ENCODE results near the gene CCDC124. TPM values are rescaled to one million over a fixed set of nuclear protein-coding genes. Genes with fewer than 3 reads are reported as not detected.

CCDC124 gene
- total and polyA plus RNA-seq, 2 of the 4 experiments (the other 2 are of a cell fraction): 30.1 to 112 TPM

DNA sequence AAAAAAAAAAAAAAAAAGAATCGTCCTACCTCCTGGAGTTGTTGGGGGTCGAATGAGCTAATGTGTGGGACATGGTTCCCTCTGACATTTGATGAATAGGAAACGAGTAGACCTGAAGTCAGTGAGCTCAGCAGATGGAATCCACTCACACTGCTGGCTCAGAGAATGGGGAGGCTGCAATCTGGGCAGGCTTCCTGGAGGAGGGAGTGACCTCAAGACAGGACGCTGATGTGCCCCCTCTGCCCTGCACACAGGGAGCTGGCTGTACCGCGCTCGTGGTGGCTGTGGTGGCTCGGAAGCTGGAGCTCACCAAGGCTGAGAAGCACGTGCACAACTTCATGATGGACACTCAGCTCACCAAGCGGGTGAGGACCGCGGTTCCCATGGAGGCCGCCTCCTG, 55.3 kb downstream of the CCDC124 start:
- Histone ChIP-seq H3K14ac (replicated peaks; ENCODE audit: low read depth, low read length) (no peak overlapping the region), H3K79me1 (ENCODE audit: low read depth in 1 of 2, low read length in 2 of 2) (no peaks in the 10 kb centered on the region), H3K18ac (ENCODE audit: low read depth, low read length) (no peak overlapping the region), H4K20me1 (ENCODE audit: insufficient read depth, low read length) (no peaks in the 10 kb centered on the region), H2AK5ac (ENCODE audit: low read depth, low read length) (no peak overlapping the region), H3K56ac (ENCODE audit: extremely low read depth, insufficient read depth, low read length) (no peak overlapping the region), H3K23ac (ENCODE audit: low read depth, low read length) (no peak overlapping the region), H3K9ac (ENCODE audit: low read depth, low read length) (no peak overlapping the region), H4K8ac (ENCODE audit: low read depth in 2 of 2, low read length in 2 of 2) (no peak overlapping the region), H3K4me2 (ENCODE audit: low read depth, low read length) (no peak overlapping the region), H2BK15ac (ENCODE audit: low read depth, low read length) (no peak overlapping the region), H3K4me3 (ENCODE audit: insufficient read depth, low read depth, low read length) (no peak overlapping the region), H3K36me3 (ENCODE audit: control insufficient read depth, insufficient read depth, low read length) (no peaks in the 10 kb centered on the region), H2BK5ac (ENCODE audit: low read depth, low read length, poor library complexity, severe bottlenecking) (no peak overlapping the region), H2AK9ac (replicated peaks; ENCODE audit: low read depth, low read length, poor library complexity) (no peak overlapping the region), H2BK120ac (ENCODE audit: low read depth, low read length) (no peak overlapping the region), H3K27ac (ENCODE audit: insufficient read depth, low read length) (no peak overlapping the region), H3K4me1 (ENCODE audit: control insufficient read depth, insufficient read depth, low read length) (no peaks in the 10 kb centered on the region), H3K9me3 (ENCODE audit: control insufficient read depth, insufficient read depth, low read length) (no peaks in the 10 kb centered on the region), H3K4ac (ENCODE audit: low read depth, low read length) (no peak overlapping the region), H3K27me3 (ENCODE audit: control insufficient read depth, insufficient read depth, low read length) (no peaks in the 10 kb centered on the region; the same call in 1 of the 2 replicates), H4K5ac (ENCODE audit: low read depth, low read length) (no peak overlapping the region), H2AFZ (replicated peaks; ENCODE audit: low read length, poor library complexity) (no peak overlapping the region), H2BK20ac (ENCODE audit: low read depth, low read length) (no peak overlapping the region), H3K9me1 (ENCODE audit: insufficient read depth, low read length) (no peaks in the 10 kb centered on the region), H4K91ac (ENCODE audit: insufficient read depth, low read depth, low read length) (no peak overlapping the region)
- WGBS, 2 experiments (ENCODE audit: extremely low coverage in 2 of 2, insufficient read length in 1 of 2): 74% methylated on average over 12 of the region's 13 CpGs; no CpG with 5 or more reads in 1 of the 2 experiments
- DNase-seq (no peak), ATAC-seq (ENCODE audit: low read depth) (no peak)
- no TSS peak for BruUV-seq (replicated peaks)
- POLR2A ChIA-PET (ENCODE audit: unreplicated experiment): interaction anchor here (0.5 kb wide), 1 partner anchor 34 kb away, joined by 3 read pairs; no protein-coding TSS in a partner anchor
- intact Hi-C loops (cut with micrococcal nuclease) (no loop called here), dilution Hi-C loops (cut with HindIII; ENCODE audit: low sequenced_read_pairs, unreplicated experiment) (no loop called here), in situ Hi-C loops (cut with MboI; ENCODE audit: low sequenced_read_pairs) (loop anchor here (5.0 kb wide), 1 partner anchor 121 kb away; no protein-coding TSS in a partner anchor)
- TF ChIP-seq NFE2L2 (IDR thresholded peaks at IDR 0.05; ENCODE audit: low read depth, low read length): no peak
- no peak for TF ChIP-seq CHD1 (IDR thresholded peaks at IDR 0.05; ENCODE audit: low read depth, low read length)
- CTCF ChIA-PET: no interaction called here

All from IMR-90 (cell line).